ENCODE data around the gene AXIN1. TPM values are rescaled to one million over a fixed set of nuclear protein-coding genes. Genes with fewer than 3 reads are reported as not detected.
A peak's percentile ranks its signal among the peaks of the same experiment; 100 is the strongest.

Gene AXIN1
- total and polyA plus RNA-seq, 9 of the 15 experiments (the other 6 are each of a cell fraction or from before 2014, with no cell fraction given) = 0.42 to 58.0 (median 25.9) TPM

GRCh38 chr16:259226-259625 lies 93.3 kb downstream of the AXIN1 start (continued):
- TF ChIP-seq ZNF592 (IDR thresholded peaks at IDR 0.05) (peak; percentile 23; the same call in 1 of the 2 replicates), SMAD4 (CRISPR knock-in tag; conservative IDR thresholded peaks at IDR 0.05) (0 out of 2 replicates have a peak, but pooled peaks have one; percentile 15), SP2 (IDR thresholded peaks at IDR 0.05; ENCODE audit: extremely low read depth, low read depth, low read length, poor library complexity, severe bottlenecking) (no peak), ZFX (CRISPR knock-in tag; IDR thresholded peaks at IDR 0.05) (no peak), ZNF766 (CRISPR knock-in tag; conservative IDR thresholded peaks at IDR 0.05) (no peak), U2AF2 (optimal IDR thresholded peaks at IDR 0.05; ENCODE audit: low read depth, low read length) (no peak), SMARCA4 (IDR thresholded peaks at IDR 0.05) (no peak), CXXC5 (CRISPR knock-in tag; IDR thresholded peaks at IDR 0.05) (no peak), SRSF7 (optimal IDR thresholded peaks at IDR 0.05; ENCODE audit: low read depth, low read length) (no peak), HMG20A (CRISPR knock-in tag; conservative IDR thresholded peaks at IDR 0.05) (no peak), NFXL1 (CRISPR knock-in tag; IDR thresholded peaks at IDR 0.05) (no peak), CBFA2T3 (IDR thresholded peaks at IDR 0.05) (peak; percentile 50; the same call in 1 of the 2 replicates), ZBTB8A (IDR thresholded peaks at IDR 0.05; ENCODE audit: partially characterized antibody) (no peak), NR2C1 (IDR thresholded peaks at IDR 0.05) (no peak), NR2C1 (tag; IDR thresholded peaks at IDR 0.05) (no peak), EP300 (IDR thresholded peaks at IDR 0.05; ENCODE audit: low read length) (peak; percentile 15; the same call in 1 of the 2 replicates), ETV5 (CRISPR knock-in tag; IDR thresholded peaks at IDR 0.05; ENCODE audit: low read depth) (no peak), SMARCB1 (IDR thresholded peaks at IDR 0.05; ENCODE audit: insufficient read length, low read depth) (no peak), SIX5 (IDR thresholded peaks at IDR 0.05; ENCODE audit: borderline replicate concordance in 1 of 2, insufficient read depth in 1 of 2, low read depth in 1 of 2, low read length in 2 of 2) (no peak), CC2D1A (IDR thresholded peaks at IDR 0.05) (peak; percentile 54; the same call in 1 of the 2 replicates), GABPA (tag; conservative IDR thresholded peaks at IDR 0.05; ENCODE audit: low read depth) (no peak), ZNF431 (CRISPR knock-in tag; IDR thresholded peaks at IDR 0.05) (no peak), BMI1 (IDR thresholded peaks at IDR 0.05; ENCODE audit: low read length) (no peak), SMAD1 (IDR thresholded peaks at IDR 0.05; ENCODE audit: low read depth, low read length, partially characterized antibody) (no peak)

Data from K562 (cell line).